RCC 7860 (cell line): ENCODE data around the gene ACSBG1.
A peak's percentile ranks its signal among the peaks of the same experiment; 100 is the strongest.

Source experiments
- DNase-seq: peaks from one replicate; pipeline ENCODE4 v3.0.0-alpha.2; 2015; ENCODE audit warnings: low spot score
- FAIRE-seq: peaks from 2 replicates; lab custom pipeline; 2012; peaks lifted over from hg19 to GRCh38; lab: Jason Lieb, UNC

The ACSBG1 gene

GRCh38 chr15:78139578-78139977 is 94.8 kb downstream of the ACSBG1 start:
- no peak for FAIRE-seq

GRCh38 chr15:78133801-78134200 is 100.6 kb downstream of the ACSBG1 start:
- FAIRE-seq (no peak), DNase-seq (no peak)

More at GRCh38 chr15:78139578-78139977, 94.8 kb downstream of the ACSBG1 start:
- no peak for DNase-seq

- FAIRE-seq (no peak), DNase-seq (peak; percentile 37)
Measured at GRCh38 chr15:78131295-78132061, 102.9 kb downstream of the ACSBG1 start, which contains the start of gene CIB2. TSS of gene CIB2 (minus strand) at chr15:78131445. CDS start at chr15:78131215, 230 bp downstream.

GRCh38 chr15:78130466-78131294 is 103.7 kb downstream of the ACSBG1 start:
- DNase-seq, result no peak
- no peak for FAIRE-seq

- DNase-seq, result no peak
- no peak for FAIRE-seq
Measured at GRCh38 chr15:78129751-78130287, 104.5 kb downstream of the ACSBG1 start.

- DNase-seq (no peak), FAIRE-seq (no peak)
Measured at GRCh38 chr15:78129077-78129750, 105.2 kb downstream of the ACSBG1 start.

GRCh38 chr15:78127882-78128281 is 106.5 kb downstream of the ACSBG1 start:
- no peak for DNase-seq
- FAIRE-seq, result no peak

GRCh38 chr15:78125267-78125666 is 109.1 kb downstream of the ACSBG1 start:
- no peak for FAIRE-seq
- no peak for DNase-seq

- FAIRE-seq (no peak), DNase-seq (no peak)
Measured at GRCh38 chr15:78120523-78120922, 113.8 kb downstream of the ACSBG1 start.
